ENCODE results near the gene CCDC178. TPM values are rescaled to one million over a fixed set of nuclear protein-coding genes. Genes with fewer than 3 reads are reported as not detected.
"Not testable (repeated sequence)": the region's sequence is repeated elsewhere in the genome, so short reads cannot be mapped to it uniquely, and the experiment has no call there.

CCDC178 gene
- total RNA-seq, 1 donor = 0.72 TPM

- no peak overlapping the region for H3K4me3 ChIP-seq (ENCODE audit: low read depth, low read length)
- TF ChIP-seq CTCF (IDR thresholded peaks at IDR 0.05; ENCODE audit: insufficient read depth, low read length) = peak; percentile 73
- DNase-seq (ENCODE audit: low read depth) = peak; percentile 86
Measured at GRCh38 chr18:32956591-32957315, 483.8 kb downstream of the CCDC178 start.

GRCh38 chr18:32952318-32952717, 488.2 kb downstream of the CCDC178 start:
- H3K4me3 ChIP-seq (ENCODE audit: low read depth, low read length); DNase-seq (ENCODE audit: low read depth): not testable (repeated sequence)

- no peak for DNase-seq (ENCODE audit: low read depth)
Measured at GRCh38 chr18:32937597-32937996, 502.9 kb downstream of the CCDC178 start.

GRCh38 chr18:32937066-32937465, 503.5 kb downstream of the CCDC178 start:
- DNase-seq (ENCODE audit: low read depth) = no peak
- TF ChIP-seq CTCF (IDR thresholded peaks at IDR 0.05; ENCODE audit: insufficient read depth, low read length) = no peak
- no peak overlapping the region for H3K4me3 ChIP-seq (ENCODE audit: low read depth, low read length)

More at GRCh38 chr18:32937597-32937996, 502.9 kb downstream of the CCDC178 start:
- no peak for TF ChIP-seq CTCF (IDR thresholded peaks at IDR 0.05; ENCODE audit: insufficient read depth, low read length)
- H3K4me3 ChIP-seq (ENCODE audit: low read depth, low read length) = no peak overlapping the region

GRCh38 chr18:32934201-32934600, 506.3 kb downstream of the CCDC178 start:
- DNase-seq (ENCODE audit: low read depth) = no peak
- H3K4me3 ChIP-seq (ENCODE audit: low read depth, low read length) = no peak overlapping the region
- TF ChIP-seq CTCF (IDR thresholded peaks at IDR 0.05; ENCODE audit: insufficient read depth, low read length) = no peak

GRCh38 chr18:32930695-32931301, 509.7 kb downstream of the CCDC178 start:
- DNase-seq (ENCODE audit: low read depth) = peak; percentile 68
- no peak overlapping the region for H3K4me3 ChIP-seq (ENCODE audit: low read depth, low read length)
- TF ChIP-seq CTCF (IDR thresholded peaks at IDR 0.05; ENCODE audit: insufficient read depth, low read length) = peak; percentile 75

GRCh38 chr18:32929213-32929612, 511.3 kb downstream of the CCDC178 start:
- TF ChIP-seq CTCF (IDR thresholded peaks at IDR 0.05; ENCODE audit: insufficient read depth, low read length) = no peak
- no peak for DNase-seq (ENCODE audit: low read depth)
- no peak overlapping the region for H3K4me3 ChIP-seq (ENCODE audit: low read depth, low read length)
